GM21786 (cell line): ENCODE data around the gene RAPGEF1.
A peak's percentile ranks its signal among the peaks of the same experiment; 100 is the strongest.
"Not testable (repeated sequence)": the region's sequence is repeated elsewhere in the genome, so short reads cannot be mapped to it uniquely, and the experiment has no call there.

ENCODE experiments used
- ATAC-seq: cut with Tn5 transposase; IDR thresholded peaks from one replicate; pipeline ENCODE4 v1.9.1; 2021; ENCODE audit not compliant: unreplicated experiment

RAPGEF1 gene

DNA sequence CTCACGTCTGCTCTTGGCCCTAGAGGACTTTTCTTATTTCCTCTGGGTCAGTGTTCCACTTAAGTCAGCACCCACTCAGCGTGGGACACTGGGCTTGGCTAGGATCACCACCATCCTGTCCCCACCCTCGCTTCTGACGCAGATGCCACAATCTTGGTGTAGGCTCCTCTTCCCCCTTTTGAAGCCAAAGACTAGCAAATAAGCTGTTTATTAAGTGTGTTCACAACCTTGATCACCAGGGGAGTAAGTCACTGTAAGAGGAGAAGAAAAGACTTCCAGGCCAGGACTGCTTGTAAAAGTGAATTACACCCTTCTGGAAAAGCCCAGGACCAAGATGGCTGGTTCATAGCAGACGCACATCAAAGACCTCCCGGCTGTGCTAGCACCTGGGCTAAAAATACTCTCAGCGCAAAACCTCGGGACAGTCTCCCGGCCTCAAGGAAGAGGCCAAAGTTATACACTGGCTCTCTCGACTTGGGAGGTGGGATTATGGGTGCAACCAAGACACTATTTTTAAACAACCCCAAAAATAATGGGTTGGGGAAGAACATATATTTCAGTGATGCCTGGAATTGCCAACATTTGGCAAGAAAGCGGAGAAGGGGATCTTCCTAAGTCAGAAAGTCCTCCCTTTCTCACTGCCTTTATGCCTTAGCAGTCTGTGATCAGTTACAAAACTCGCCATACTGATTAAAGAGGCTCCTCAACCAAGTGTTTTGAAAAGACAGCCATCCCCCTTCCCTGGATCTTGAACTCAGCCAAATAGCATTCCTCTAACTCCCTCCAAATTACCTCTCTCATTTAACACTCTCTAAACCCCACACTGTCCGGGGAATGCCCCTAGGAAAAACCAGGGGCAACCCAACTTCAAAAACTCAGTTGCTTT, 69.4 kb downstream of the RAPGEF1 start:
- ATAC-seq, result no peak

DNA sequence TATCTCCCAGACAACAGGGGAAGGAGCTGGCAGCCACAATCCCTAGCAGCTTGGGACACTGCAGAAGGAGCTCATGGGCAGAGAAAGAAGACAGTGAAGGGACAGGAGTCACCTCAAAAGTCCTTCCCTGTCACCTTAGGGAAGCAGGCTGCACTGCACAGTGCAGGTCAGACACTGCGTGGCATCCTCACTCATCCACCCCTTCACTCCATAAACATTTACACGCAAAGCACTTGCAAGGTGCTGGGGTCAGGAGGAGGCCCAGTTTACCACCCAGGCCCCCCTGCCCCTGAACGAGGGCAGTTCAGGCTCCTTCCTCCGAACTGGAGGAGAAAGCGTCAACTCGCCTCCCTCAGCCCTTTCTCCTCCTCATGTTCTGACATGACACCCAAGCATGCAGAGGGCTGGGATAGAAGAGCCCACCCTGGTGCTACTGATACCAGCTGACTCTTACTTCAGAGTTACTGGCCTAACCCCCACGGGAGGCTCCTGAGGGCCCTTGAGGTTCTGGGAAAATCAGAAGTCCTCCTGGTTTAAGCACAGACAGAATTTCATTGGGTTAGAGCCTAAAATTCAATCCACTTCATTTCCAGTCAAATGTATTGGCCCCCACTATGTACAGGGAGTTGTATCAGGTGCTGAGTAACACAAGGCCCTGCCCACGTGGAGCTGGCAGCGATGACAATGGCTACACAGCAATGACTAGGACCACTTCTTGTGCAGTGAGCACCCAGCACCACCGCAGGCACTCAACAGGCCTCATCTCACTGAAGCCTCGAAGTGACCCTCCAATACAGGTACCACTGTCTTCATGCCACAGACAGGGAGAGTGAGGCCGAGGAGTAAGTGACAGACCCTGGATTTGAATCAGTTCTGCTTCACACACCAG, 70.4 kb downstream of the RAPGEF1 start:
- no peak for ATAC-seq

DNA sequence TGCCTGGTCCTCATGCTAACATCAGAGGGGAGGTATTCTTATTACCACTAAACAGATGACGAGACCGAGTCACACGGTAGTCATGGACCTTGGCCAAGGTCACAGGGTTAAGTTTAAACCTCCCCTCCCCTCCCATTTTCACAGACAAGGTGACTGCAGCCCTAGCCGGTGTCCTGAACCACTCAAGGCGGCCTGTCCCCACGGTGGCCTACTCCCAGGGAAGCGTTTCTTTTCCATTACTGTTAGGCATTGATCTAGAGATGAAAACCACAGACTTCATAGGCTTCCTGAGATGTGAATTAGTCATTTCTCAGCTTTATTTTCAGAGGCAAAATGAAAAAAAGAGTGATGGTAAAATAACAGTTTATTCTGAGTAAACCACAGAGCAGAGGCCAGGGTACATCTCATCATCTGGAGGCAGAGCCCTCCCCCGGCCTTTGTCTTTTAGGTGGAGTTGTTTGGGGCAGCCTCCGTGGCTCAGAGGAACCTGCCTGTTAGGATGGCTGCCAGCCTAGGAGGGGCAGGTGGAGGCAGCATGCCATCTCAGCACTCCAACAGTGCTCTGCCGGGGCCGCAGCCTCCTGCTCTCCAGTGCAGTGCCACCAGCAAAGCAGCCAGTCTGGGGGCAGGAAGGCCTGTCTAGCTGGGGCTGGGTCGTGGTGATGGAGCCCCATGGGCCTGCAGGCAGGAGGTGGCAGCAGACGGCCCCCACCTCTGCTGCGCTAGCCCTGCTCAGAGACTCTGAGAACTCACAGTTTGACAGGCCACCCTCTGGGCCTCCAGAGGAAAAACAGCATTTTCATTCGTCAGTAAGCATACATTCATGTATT, 71.2 kb downstream of the RAPGEF1 start:
- ATAC-seq, result peak; percentile 56

DNA sequence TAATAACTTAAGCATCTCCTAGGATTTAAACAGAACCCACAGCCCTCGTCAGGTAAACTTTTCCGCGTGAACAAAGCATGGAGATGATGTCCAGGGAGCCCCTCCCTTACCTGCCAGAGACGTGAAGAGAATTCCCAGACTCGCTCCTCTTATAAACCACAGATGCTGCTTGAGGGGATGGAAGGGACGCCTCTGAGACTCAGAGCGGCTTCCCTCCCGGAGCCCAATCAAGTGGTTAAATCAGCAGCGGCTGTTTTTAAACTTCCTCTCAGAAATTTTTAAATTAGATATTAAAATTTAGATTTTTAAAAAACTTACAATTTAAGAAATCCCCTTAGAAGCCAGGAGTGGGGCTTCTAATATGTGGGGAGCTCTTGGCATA, 71.8 kb downstream of the RAPGEF1 start:
- no peak for ATAC-seq

DNA sequence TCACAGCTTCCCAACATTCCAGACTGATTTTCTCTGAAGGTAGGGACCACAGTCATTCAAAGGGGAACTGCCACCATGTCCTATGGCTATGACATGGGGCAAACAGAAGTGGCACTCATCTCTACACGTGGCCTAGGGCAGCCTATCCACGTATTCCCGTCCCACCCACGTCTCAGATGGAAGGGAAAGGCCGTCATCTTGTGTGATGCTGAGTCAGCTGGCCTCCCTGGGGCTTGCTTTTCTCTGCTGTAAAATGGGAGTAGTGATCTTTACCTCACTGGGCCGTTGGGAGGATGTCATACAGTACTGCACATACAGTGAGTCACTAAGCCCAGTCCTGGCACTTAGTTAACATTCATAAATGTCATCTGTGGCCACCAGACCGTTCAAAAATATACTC, 72.3 kb downstream of the RAPGEF1 start:
- ATAC-seq, result no peak

DNA sequence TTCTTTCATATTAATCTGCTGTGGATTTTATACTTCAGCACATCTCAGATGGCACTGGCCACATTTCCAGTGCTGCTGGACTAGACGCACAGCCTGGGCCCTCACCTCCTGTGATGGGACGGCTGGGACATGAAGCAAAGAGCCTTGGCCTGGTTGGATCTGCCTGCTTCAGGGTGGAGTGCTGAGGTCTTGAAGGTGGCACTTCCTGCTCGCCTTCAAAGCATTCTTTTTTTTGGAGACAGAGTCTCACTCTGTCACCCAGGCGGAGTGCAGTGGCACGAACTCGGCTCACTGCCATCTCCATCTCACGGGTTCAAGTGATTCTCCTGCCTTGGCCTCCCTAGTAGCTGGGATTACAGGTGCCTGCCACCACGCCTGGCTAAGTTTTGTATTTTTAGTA, 73.1 kb downstream of the RAPGEF1 start:
- no peak for ATAC-seq

DNA sequence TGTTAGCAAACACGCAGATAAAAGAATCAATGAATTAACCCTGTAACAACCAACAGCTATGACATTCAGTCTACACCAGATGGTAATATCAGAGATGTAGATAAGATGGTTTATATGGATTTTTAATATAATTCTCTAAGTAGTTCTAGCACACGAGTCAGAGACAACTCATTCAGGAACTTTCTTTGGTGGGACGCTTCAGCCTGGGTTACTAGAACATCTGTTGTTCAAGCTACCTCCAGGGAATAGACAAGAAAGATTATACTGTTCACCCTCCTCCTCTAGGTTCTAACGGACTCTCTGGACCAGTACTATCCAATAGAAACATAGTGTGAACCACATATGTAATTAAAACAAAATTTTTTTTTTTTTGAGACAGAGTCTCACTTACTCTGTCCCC, 73.8 kb downstream of the RAPGEF1 start:
- ATAC-seq, result no peak

DNA sequence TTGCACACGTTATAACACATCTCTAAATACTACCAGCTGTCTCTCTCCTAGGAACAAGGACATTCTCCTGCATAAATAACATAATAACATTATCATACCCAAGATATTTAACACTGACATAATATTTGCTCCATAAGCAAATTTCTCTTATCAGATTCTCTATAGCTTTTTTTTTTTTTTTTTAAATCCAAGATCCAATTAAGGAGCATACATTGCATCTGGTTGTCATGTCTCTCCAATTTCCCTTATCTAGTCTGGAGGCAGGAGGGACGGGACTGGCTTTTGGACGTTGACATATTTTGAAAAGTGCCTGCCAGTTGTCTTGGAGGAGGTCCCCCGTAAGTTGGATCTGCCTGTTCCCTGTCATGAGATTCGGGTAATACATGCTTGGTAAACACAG, 76.6 kb downstream of the RAPGEF1 start:
- ATAC-seq, result no peak

DNA sequence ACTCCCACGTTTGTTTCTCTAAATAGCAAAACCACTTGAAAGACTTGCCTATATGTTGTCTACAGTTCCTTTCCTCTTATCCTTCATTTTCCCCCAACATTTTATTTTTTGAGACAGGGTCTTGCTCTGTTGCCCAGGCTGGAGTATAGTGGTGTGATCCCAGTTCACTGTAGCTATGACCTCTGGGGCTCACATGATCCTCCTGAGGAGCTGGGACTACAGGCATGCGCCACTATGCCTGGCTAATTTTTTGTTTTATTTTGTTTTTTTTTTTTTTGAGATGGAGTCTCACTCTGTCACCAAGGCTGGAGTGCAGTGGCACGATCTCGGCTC, 77.6 kb downstream of the RAPGEF1 start:
- ATAC-seq, result not testable (repeated sequence)

DNA sequence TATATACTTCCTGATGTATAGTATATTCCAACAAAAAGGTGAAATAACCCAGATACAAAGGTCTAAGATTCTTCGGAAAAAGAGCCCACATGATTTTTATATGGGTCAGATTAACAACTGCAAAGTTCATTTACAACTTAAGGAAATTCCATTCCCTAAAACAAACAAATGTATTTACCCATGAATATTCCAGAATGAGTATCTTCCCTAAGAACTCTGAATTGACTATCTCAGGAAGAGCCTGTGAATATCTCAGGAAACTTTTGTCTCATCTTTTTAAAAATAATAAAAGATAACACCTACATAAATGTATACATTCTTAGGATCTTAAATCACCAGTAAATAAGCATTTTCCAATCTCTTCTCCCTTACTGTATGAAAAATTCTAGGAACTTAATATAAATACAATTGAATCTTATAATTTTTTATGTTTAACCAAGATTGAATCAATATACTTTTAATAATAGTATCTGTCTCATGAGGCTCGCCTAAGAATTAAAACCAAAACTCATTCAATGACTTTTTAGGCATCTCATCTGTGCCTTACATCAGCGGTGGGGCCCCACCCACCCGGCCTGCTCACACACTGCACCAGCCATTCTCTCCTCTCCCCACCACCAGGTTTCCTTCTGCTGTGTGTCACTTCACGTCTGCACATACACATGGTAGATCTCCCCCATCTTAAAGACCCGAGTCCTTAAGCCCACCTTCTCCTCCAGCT, 78.1 kb downstream of the RAPGEF1 start:
- no peak for ATAC-seq

DNA sequence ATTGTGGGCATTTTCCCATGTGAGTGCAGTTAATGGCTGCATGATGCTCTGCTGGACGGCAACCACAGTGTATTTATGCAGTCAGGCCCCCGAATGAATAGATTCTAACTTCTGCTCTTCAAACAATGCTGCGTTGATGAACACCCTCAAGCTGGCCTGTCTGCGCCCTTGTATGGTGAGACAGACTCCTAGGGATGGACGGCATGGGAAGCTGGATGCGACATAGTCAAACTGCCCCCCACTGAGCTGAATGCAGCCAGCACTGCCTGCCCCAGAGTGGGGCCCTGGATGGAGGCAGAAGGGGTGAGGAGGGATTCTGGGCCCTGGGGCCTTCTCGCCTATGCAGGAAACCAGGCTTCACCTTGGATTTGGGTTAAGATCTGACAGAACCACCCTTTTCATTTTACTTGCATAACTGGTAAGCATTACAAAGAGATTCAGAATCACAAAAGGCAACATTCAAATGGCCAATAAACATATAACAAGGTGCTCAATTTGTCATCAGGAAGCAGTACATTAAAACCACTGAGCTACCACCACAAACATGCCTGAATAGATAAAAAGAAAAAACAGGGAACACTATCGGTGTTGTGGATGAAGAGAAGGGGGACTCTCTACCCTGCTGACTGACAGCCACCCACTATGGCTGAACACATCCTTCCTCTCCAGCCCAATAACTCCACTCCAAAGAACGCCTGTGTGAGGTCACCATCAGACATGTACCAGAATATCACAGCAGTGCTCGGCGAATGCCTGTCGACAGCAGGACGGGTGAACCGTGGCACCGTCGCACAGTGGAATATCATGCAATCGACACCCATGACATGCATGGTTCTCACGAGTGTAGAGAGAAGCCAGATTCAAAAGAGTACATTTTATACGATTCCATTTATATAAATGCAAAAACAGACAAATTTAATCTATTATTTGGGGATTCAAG, 79.1 kb downstream of the RAPGEF1 start:
- ATAC-seq, result no peak

DNA sequence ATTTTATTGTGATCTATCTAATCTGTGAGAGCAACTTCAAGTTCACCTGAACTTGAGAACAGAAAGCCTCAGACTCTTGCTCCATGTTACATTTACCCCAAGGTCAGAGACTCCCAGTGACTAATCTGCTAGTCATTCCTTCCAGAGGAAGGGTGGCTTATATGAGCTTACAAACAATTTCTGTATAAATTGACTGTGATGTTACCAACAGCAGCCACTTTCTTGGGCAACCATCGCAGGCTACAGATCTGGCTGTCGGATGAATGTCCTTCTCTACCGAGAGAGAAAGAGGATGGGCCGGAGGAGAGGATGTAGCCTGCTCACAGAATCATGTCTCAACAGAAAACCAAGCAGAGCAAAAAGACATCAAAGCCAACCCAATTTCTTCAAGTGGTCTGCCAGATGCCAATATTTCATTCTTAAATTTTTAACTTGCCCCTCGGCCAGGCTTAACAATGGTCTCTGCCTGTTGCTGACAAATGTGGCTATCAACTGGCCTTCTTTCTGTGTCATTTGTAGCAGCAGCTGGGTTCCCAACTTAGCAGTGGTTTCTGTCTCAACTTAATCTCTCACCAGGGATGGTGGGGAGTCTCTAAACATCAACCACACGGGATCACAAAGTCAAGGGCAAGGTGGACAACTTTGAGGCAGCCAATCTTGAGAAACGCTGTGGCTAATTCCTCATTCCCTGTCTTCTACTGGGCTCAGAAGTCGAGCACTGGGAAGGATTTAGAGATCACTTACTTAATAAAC, 81.3 kb downstream of the RAPGEF1 start:
- ATAC-seq, result no peak

DNA sequence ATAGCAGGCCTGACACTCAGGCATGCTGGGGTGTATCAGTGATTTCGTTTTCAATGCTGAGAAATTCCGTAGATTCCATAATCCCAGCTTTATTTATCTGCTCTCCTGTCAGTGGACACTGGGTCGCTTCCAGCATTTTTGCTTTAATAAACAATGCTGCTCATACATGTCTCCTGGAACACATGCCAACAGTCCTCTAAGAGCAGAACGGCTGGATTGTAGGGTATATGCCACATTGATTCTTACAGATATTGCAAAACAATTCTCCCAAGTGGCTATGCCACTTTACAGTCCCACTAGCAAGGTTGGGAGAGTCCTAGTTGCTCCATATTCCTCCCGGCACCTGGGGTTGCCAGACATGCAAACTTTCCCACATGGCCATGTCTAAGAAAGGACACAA, 81.9 kb downstream of the RAPGEF1 start:
- ATAC-seq, result no peak

DNA sequence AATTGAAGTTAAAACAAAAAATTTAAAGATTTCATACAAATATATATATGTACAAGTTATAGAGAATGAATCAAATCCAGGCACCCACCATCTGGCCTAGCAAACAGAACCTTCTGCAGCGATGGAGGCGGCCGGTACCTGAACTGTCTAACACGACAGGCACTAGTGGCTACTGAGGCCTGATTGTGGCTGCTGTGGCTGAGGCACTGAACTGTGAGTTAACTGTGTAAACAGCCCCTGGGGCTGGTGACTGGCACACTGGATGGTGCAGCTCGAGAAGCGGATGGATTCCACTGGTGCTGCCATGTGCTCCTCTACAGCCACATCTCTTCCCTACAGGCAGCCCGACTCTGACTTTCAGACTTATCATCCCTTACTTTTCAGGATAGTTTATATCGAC, 82.4 kb downstream of the RAPGEF1 start:
- no peak for ATAC-seq

DNA sequence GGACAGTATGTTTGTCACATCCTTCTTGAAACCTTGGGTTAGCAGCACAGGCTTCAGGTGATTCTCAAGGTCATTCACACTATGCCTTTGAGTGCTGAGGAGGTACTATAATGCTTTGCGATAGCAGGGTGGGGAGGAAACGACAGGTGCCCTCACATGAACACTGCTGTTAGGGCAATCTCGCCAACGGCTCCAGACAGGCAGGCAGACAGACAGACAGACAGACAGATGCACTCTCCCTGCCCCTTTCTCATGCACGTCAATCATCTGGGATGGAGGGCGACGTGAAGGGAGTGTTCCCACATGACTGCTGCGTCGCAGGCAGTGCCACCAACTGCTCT, 82.9 kb downstream of the RAPGEF1 start:
- ATAC-seq, result peak; percentile 13

DNA sequence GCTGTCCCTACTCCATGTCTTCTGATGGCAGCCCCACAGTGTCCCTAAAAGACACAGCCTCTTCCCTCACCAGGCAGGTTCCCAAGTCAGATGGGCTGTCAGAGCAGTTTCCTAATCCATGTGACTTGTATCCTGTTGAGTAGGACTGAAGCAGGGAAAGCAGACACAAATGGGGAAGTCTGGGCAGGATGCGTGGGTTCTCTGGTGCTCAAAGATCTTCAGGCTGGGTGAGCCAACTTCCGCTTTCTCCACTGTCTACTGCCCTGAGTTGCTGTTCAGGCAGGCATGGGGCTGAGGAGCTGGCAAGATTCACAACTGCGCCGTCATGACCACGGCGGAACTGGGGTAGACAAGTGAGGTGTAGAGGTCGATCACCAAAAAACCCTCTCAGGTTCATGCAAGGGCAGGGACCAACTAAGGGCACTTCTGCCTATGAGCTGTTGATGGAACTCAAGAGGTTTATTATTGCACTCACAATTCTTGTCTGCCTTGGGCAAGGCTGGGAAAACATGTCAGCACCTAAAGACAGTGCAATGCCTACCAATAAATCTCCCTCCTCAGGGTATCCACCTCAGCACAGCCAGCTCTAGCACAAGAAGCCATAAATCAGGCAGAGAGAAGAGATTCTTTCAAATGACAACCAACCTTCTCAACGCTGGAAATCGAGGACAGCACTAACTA, 83.4 kb downstream of the RAPGEF1 start:
- peak; percentile 63 for ATAC-seq

DNA sequence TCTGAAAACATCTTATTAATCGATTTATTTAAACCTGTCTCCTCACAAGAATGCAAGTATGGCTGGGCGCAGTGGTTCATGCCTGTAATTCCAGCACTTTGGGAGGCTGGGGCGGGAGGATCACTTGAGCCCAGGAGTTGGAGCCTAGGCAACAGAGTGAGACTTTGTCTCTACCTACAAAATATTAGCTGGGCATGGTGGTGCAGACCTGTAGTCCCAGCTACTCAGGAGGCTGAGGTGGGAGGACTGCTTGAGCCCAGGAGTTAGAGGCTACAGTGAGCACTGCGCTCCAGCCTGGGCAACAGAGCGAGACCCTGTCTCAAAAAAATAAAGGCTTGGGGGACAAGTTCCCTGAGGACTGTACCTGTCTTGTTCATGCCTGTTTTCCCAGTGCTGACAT, 85.5 kb downstream of the RAPGEF1 start:
- not testable (repeated sequence) for ATAC-seq

DNA sequence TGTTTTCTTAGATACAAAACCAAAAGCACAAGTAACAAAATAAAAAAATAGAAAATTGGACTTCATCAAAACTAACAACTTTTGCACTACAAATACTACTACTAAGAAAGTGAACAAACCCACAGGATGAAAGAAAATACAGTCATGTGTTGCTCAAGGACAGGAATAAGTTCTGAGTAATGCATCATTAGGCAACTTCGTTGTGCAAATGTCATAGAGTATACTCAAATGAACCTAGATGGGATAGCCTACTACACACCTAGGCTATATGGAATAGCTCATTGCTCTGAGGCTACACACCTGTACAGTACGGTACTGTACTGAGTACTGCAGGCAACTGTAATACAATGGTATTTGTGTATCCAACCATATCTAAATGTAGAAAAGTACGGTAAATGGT, 88.3 kb downstream of the RAPGEF1 start:
- ATAC-seq, result no peak
